DND-41 (cell line): Measurements from ENCODE around the gene NME7.

ENCODE experiments used
- EZH2 ChIP-seq: IDR thresholded peaks from 3 replicates; pipeline ENCODE4 v1.6.1; 2012; ENCODE audit warnings: borderline replicate concordance, low read depth, mild to moderate bottlenecking, moderate library complexity, low read length, inconsistent platforms; ENCODE audit not compliant: severe bottlenecking
- TF ChIP-seq, protein P1 (sequence below): IDR thresholded peaks from 2 replicates; pipeline ENCODE4 v1.5.1; 2012; ENCODE audit warnings: borderline replicate concordance, low read length, moderate library complexity, mild to moderate bottlenecking; ENCODE audit not compliant: poor library complexity, severe bottlenecking; ENCODE audit errors: extremely low read depth

DNA sequence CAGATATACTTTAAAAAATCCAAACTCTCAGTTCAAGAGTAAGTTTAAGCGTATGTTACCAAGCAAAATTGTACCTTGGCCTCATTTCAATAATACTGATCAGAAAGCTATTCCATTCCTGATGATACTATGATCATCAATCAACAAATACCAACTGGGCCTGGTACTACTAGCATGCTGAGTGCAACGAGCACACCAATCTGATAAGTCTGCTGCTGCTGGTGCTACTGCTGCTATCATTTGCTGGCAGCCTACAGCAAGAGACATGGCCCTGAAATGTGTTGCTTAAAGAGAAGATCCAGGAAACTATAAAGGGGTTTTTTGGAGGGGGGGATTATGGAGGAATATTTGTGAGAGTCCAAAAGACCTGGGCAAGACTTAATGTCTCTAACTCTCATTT, 39.7 kb downstream of the NME7 start:
- TF ChIP-seq, protein P1, sequence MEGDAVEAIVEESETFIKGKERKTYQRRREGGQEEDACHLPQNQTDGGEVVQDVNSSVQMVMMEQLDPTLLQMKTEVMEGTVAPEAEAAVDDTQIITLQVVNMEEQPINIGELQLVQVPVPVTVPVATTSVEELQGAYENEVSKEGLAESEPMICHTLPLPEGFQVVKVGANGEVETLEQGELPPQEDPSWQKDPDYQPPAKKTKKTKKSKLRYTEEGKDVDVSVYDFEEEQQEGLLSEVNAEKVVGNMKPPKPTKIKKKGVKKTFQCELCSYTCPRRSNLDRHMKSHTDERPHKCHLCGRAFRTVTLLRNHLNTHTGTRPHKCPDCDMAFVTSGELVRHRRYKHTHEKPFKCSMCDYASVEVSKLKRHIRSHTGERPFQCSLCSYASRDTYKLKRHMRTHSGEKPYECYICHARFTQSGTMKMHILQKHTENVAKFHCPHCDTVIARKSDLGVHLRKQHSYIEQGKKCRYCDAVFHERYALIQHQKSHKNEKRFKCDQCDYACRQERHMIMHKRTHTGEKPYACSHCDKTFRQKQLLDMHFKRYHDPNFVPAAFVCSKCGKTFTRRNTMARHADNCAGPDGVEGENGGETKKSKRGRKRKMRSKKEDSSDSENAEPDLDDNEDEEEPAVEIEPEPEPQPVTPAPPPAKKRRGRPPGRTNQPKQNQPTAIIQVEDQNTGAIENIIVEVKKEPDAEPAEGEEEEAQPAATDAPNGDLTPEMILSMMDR = no peak
- no peak for TF ChIP-seq EZH2
